DOHH2 (cell line): ENCODE measurements around the gene APOBEC3B.
"Not testable (repeated sequence)": the region's sequence is repeated elsewhere in the genome, so short reads cannot be mapped to it uniquely, and the experiment has no call there.

Source experiments
- H3F3A ChIP-seq: fragments of 200-600 bp; sonication (generic), shearing (Covaris generic); 2 replicates; pipeline ENCODE4 v1.6.0; 2016; ENCODE audit warnings: antibody characterized with exemption, mild to moderate bottlenecking; ENCODE audit not compliant: control insufficient read depth, insufficient read depth
- H3K27ac ChIP-seq: fragments of 200-600 bp; sonication (generic); 2 replicates; pipeline ENCODE4 v1.5.1; 2014; ENCODE audit warnings: low read depth, mild to moderate bottlenecking, low read length, moderate library complexity
- H3K27me3 ChIP-seq: fragments of 200-600 bp; sonication (generic); 2 replicates; pipeline ENCODE4 v1.6.1; 2014; ENCODE audit warnings: mild to moderate bottlenecking, low read length, mixed read lengths; ENCODE audit not compliant: control insufficient read depth
- H3K36me3 ChIP-seq: fragments of 200-600 bp; sonication (generic); 2 replicates; pipeline ENCODE4 v1.6.1; 2014; ENCODE audit warnings: mild to moderate bottlenecking, low read length, moderate library complexity, mixed read lengths; ENCODE audit not compliant: control insufficient read depth
- H3K4me1 ChIP-seq: fragments of 200-600 bp; sonication (generic); 2 replicates; pipeline ENCODE4 v1.6.1; 2014; ENCODE audit warnings: mild to moderate bottlenecking, low read length, mixed read lengths; ENCODE audit not compliant: control insufficient read depth
- H3K4me2 ChIP-seq: fragments of 200-600 bp; sonication (generic); 2 replicates; pipeline ENCODE4 v1.6.0; 2014; ENCODE audit warnings: mild to moderate bottlenecking, low read length, moderate library complexity
- H3K4me3 ChIP-seq: fragments of 200-600 bp; sonication (generic); 2 replicates; pipeline ENCODE4 v1.5.1; 2014; ENCODE audit warnings: mild to moderate bottlenecking, low read length, mixed read lengths
- H3K79me2 ChIP-seq: fragments of 200-600 bp; sonication (generic); 2 replicates; pipeline ENCODE4 v1.6.1; 2014; ENCODE audit warnings: mild to moderate bottlenecking, low read length, mixed read lengths; ENCODE audit not compliant: control insufficient read depth
- H3K9me2 ChIP-seq: fragments of 200-600 bp; sonication (generic); replicated peaks from 2 replicates; pipeline ENCODE4 v1.6.1; 2014; ENCODE audit warnings: mild to moderate bottlenecking, low read length, mixed read lengths; ENCODE audit not compliant: control insufficient read depth
- H3K9me3 ChIP-seq: fragments of 200-600 bp; sonication (generic); 2 replicates; pipeline ENCODE4 v1.6.1; 2014; ENCODE audit warnings: antibody characterized with exemption, low read length, mixed read lengths; ENCODE audit not compliant: control insufficient read depth, insufficient read depth
- H4K20me1 ChIP-seq: fragments of 200-600 bp; sonication (generic); 2 replicates; pipeline ENCODE4 v1.6.0; 2014; ENCODE audit warnings: low read depth, mild to moderate bottlenecking, antibody characterized with exemption, low read length, moderate library complexity; ENCODE audit not compliant: control insufficient read depth, insufficient read depth
- EZH2phosphoT487 ChIP-seq: fragments of 200-600 bp; sonication (generic); IDR thresholded peaks from 2 replicates; pipeline ENCODE4 v1.6.1; 2017; ENCODE audit warnings: borderline replicate concordance, mild to moderate bottlenecking, antibody characterized with exemption, low read length, moderate library complexity, mixed read lengths
- TF ChIP-seq, protein P1 (sequence below): fragments of 200-600 bp; sonication (generic); IDR thresholded peaks from one replicate; pipeline ENCODE4 v1.5.1; 2014; ENCODE audit warnings: antibody characterized with exemption, mild to moderate bottlenecking, low read depth, low read length; ENCODE audit not compliant: poor library complexity, severe bottlenecking

The APOBEC3B gene

DNA sequence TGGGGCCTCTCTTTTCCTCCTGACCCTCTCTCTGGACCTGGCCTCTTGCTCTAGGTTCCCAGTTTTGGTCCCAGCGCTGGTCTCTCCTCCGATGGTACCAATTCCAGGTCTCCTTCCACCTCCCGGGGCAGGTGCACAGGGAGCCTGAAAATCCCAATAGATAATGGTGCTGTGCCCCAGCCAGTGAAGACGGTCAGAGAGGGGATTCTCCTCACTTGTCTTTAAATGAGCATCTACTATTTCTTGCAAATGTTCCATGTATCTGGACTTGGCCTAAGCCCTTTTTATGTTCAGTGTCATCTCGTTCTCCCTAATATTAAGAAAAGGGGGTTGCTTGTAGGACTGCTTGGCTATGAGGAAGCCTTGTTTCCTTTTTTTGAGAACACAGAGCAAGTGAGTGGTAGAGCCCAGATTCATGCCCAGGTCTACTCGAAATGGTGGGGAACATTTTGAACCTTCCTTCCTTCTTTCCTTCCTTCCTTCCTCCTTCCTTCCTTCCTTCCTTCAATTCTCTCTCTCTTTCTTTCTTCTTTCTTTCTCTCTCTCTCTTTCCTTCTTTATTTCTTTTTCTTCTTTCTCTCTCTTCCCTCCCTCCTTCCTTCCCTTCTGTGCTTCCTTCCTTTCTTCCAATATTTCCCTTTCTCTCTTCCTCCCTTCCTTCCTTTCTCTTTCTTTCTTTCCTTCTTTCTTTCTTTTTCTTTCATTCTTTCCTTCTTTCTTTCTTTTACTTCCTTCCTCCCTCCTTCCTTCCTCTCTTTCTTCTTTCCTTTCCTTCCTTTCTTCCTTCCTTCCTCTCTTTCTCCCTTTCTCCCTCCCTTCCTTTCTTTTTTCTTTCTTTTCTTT lies 24.1 kb upstream of the APOBEC3B start:
- H4K20me1 ChIP-seq = no peaks in the 10 kb centered on the region
- H3K9me3 ChIP-seq = no peaks in the 10 kb centered on the region
- TF ChIP-seq EZH2phosphoT487 = no peak
- TF ChIP-seq, protein P1, sequence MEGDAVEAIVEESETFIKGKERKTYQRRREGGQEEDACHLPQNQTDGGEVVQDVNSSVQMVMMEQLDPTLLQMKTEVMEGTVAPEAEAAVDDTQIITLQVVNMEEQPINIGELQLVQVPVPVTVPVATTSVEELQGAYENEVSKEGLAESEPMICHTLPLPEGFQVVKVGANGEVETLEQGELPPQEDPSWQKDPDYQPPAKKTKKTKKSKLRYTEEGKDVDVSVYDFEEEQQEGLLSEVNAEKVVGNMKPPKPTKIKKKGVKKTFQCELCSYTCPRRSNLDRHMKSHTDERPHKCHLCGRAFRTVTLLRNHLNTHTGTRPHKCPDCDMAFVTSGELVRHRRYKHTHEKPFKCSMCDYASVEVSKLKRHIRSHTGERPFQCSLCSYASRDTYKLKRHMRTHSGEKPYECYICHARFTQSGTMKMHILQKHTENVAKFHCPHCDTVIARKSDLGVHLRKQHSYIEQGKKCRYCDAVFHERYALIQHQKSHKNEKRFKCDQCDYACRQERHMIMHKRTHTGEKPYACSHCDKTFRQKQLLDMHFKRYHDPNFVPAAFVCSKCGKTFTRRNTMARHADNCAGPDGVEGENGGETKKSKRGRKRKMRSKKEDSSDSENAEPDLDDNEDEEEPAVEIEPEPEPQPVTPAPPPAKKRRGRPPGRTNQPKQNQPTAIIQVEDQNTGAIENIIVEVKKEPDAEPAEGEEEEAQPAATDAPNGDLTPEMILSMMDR = no peak
- no peaks in the 10 kb centered on the region for H3K9me2 ChIP-seq
- H3K4me3 ChIP-seq = no peak overlapping the region
- H3K4me2 ChIP-seq = no peak overlapping the region
- H3F3A ChIP-seq = no peaks in the 10 kb centered on the region
- H3K27me3 ChIP-seq = no peaks in the 10 kb centered on the region
- H3K27ac ChIP-seq = no peak overlapping the region
- no peaks in the 10 kb centered on the region for H3K79me2 ChIP-seq
- no peaks in the 10 kb centered on the region for H3K4me1 ChIP-seq
- no peaks in the 10 kb centered on the region for H3K36me3 ChIP-seq

DNA sequence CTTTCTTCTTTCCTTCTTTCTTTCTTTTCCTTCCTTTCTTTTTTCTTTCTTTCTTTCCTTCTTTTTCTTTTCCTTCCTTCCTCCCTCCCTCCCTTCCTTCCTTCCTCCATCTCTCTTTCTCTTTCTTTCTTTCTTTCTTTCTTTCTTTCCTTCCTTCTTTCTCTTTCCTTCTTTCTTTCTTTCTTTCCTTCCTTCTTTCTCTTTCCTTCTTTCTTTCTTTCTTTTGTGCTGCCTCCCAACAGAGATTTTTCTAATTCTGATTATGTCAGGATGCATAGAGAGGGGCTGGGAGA lies 23.6 kb upstream of the APOBEC3B start:
- H3K9me3 ChIP-seq, H3K27ac ChIP-seq, H3K4me3 ChIP-seq, H3K36me3 ChIP-seq, H3F3A ChIP-seq, H3K79me2 ChIP-seq, H3K4me1 ChIP-seq, H4K20me1 ChIP-seq, H3K9me2 ChIP-seq, H3K27me3 ChIP-seq, H3K4me2 ChIP-seq: not testable (repeated sequence)

DNA sequence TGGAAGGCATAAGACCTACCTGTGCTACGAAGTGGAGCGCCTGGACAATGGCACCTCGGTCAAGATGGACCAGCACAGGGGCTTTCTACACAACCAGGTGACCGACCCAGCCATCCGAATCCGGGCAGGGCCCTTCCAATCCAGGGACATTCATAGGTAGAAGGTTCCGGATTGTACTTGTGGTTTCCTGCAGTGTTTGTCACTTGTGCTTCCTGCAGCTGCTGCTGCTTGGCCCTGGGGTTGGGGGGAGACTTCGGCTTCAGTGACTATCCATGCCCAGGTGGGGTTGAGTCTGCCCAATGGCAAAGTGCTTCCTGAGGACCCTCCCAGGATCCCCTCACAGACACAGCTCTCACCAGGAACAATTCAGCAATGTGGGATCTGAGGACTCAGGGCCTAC lies 22.6 kb upstream of the APOBEC3B start:
- H3K4me2 ChIP-seq = no peak overlapping the region
- H3K79me2 ChIP-seq = no peaks in the 10 kb centered on the region
- no peaks in the 10 kb centered on the region for H3F3A ChIP-seq
- TF ChIP-seq, protein P1 = no peak
- no peak for TF ChIP-seq EZH2phosphoT487
- peaks cover 6% of the 10 kb centered on the region; the same call in 1 of the 2 replicates for H3K27me3 ChIP-seq
- H3K36me3 ChIP-seq = no peaks in the 10 kb centered on the region
- H3K27ac ChIP-seq = no peak overlapping the region
- H3K9me3 ChIP-seq = no peaks in the 10 kb centered on the region
- H3K4me1 ChIP-seq = no peaks in the 10 kb centered on the region
- no peaks in the 10 kb centered on the region for H3K9me2 ChIP-seq
- H3K4me3 ChIP-seq = no peak overlapping the region
- H4K20me1 ChIP-seq = no peaks in the 10 kb centered on the region

DNA sequence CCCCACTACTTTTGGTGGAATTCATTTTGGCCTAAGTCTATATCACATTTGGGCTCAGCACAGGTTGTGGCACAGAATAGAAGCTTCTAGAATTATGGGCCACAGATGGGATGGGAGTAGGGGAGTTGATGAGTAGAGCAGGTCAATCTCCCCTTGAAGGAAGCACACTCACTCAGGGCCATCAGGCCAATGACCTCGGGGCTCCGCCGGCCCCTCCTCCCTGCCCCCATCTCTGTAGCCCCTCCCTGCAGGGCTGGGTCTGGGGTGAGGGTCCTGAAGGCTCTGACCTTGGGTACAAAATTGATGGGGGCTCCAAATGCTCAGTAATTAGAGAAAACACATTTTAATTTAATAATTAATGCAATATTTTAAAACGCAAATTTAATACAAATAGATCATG lies 21.5 kb upstream of the APOBEC3B start:
- not testable (repeated sequence) for H3K79me2 ChIP-seq, H3K9me2 ChIP-seq, H3K27me3 ChIP-seq, H3K9me3 ChIP-seq, H3K27ac ChIP-seq, H3K4me2 ChIP-seq, H3K4me1 ChIP-seq, H3K36me3 ChIP-seq, H3F3A ChIP-seq, H4K20me1 ChIP-seq, H3K4me3 ChIP-seq

DNA sequence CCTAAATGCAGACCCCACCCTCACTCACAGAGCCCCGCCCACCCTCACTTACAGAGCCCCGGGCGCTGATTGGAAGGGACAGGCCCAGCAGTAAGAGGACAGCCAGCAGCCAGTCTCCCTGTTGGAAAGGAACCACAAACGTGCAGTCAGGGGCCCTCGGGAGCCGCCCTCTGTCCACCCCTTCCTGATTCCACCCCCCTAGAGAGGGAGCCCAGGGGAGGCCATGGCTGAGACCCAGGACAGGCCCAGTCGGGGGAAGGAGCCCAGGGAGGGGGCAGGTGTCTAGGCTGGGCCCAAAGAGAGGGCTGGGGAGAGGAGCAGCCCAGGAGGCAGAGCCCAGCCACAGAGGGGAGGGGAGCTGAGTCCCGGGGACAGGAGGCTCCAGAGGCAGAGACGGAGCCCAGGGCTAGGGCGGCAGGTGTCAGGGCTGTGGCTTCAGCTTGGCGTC lies 18.8 kb upstream of the APOBEC3B start:
- H4K20me1 ChIP-seq, H3K27ac ChIP-seq, H3K9me3 ChIP-seq, H3K9me2 ChIP-seq, H3K79me2 ChIP-seq, H3K36me3 ChIP-seq, H3K4me2 ChIP-seq, H3K4me1 ChIP-seq, H3K4me3 ChIP-seq, H3F3A ChIP-seq: not testable (repeated sequence)
- H3K27me3 ChIP-seq = peaks cover 24% of the 10 kb centered on the region
